HG03575 (cell line): Measurements from ENCODE around the gene SERINC5.

Source experiments
- ATAC-seq: cut with Tn5 transposase; IDR thresholded peaks from one replicate; pipeline ENCODE4 v1.9.1; 2021; ENCODE audit not compliant: unreplicated experiment, insufficient number of reproducible peaks, low FRiP score; ENCODE audit errors: extremely low read depth

The SERINC5 gene

GRCh38 chr5:80231693-80232092, 24.2 kb downstream of the SERINC5 start:
- ATAC-seq: no peak

DNA sequence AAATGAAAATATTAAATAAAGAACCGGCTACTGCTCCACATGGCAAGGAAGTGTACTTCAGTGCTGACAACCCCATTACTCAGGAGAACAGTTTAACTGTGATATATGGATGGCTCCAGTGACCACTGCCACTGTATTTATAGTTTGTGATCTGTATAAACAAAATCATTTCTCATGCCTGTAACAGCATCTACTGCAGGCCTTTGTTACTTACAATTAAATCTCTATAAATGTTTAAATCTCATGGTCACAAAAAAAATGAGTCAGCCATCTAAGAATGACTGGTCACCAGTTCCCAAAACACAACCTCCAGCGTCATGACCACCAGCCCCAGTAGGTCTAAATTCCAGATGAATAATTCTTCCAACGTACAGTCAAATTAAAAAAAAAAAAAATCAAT, 24.6 kb downstream of the SERINC5 start:
- no peak for ATAC-seq

- no peak for ATAC-seq
These were observed 25.4 kb downstream of the SERINC5 start for GRCh38 chr5:80230269-80230992.

DNA sequence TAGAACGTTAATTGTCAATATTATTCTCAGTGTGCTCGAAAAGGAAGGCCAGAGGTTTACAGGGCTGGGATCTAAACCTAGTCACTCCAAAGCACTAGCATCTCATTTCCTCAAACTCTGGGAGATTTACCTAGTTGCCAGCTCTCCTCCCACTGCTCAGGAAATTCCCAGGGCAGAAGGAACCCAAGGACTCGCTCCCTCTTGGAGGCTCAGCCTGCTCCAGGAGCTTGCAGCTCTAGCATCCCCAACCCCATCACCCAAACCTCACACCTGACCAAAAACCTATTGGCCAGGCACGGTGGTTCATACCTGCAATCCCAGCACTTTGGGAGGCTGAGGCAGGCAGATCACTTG, 26.0 kb downstream of the SERINC5 start:
- ATAC-seq: no peak

DNA sequence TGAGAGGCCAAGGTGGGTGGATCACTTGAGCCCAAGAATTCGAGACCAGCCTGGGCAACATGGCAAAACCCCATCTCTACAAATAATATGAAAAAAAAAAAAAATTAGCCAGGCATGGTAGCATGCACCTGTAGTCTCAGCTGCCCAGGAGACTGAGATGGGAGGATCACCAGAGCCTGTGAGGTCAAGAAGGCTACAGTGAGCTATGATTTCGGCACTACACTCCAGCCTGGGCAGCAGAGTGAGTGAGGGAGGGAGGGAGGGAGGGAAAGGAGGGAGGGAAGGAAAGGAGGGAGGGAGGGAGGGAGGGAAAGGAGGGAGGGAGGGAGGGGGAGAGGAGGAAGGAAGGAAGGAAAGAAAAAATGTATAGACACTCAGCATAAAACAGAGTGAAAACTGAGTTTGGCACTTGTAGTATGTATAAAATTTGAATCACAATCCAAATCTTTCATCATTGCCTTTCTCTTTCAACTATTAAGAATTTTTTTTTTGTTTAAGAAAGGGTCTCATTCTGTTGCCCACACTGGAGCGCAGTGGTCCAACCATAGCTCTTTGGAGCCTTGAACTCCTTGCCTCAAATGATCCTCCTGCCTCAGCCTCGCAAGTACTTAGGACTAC, 27.8 kb downstream of the SERINC5 start:
- no peak for ATAC-seq

GRCh38 chr5:80225934-80226326, 29.9 kb downstream of the SERINC5 start:
- no peak for ATAC-seq

GRCh38 chr5:80225189-80225933, 30.5 kb downstream of the SERINC5 start:
- no peak for ATAC-seq

- no peak for ATAC-seq
These were observed 32.3 kb downstream of the SERINC5 start for GRCh38 chr5:80223561-80223960.

DNA sequence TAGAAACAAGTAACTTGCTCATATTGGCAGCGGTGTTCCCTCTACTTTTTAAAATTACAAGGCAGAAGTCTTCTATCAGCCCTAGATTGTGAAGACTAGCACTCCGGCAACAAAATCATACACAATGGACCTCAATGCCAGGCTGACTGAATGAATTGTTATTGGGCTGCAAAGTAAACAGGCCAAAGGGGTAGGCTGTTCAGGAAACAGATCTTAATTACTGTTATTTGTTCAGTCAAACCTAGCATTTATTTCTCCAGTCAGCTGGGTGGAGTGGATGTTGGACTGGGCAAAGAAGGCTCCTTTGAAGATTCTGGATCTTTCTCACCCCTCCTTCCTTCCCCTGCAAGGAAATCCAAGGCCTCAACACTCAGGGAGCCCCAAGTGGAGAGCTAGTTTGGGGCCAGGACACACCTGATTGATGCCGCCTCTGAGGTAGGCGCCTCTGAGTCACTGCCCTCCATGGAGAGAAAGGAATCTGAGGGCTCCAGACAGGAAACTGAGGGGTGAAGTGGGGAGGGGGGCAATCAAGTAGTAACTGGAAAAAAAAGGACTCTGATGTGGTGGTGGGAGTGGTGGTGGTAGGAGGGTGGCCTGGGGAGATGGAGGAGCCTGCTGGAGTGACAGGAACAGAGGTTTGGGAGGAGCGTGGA, 35.5 kb downstream of the SERINC5 start:
- ATAC-seq: no peak

DNA sequence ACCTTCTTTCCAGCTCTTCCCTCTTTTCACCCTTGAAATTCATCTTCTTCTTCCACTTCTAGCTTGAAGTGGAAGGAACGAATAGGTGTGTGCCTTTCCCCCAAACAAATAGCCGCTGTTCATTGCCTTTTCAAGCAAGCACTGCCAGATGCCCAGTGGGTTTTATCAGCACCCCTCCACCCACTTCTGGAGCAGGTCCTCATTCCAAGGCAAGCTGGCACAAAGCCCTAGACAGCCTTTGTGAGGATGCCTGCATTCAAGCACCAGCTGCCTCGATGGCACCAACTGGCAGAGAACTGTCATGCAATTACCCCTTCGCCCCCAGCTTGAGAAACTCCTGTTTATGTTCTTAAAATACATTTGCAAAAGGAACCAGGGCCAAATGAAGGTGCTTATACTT, 36.5 kb downstream of the SERINC5 start:
- no peak for ATAC-seq

DNA sequence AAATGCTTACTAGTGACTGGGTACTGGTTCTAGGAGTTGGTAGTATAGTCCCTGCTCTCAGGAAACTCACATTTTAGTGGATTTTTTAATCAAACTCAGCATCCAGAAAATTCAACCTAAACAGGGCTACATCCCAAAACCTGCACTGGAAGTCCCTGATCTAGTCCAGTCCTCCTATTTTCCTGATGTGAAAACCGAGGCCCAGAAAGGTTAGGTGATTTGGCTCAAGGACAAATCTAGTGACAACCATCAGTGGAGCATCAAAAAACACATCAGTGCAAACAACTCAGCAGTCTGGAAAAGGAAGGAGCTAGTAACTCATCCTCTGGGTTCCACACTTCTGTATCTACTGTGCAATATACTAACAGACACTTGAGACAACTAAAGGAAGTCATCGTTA, 38.2 kb downstream of the SERINC5 start:
- ATAC-seq: no peak

DNA sequence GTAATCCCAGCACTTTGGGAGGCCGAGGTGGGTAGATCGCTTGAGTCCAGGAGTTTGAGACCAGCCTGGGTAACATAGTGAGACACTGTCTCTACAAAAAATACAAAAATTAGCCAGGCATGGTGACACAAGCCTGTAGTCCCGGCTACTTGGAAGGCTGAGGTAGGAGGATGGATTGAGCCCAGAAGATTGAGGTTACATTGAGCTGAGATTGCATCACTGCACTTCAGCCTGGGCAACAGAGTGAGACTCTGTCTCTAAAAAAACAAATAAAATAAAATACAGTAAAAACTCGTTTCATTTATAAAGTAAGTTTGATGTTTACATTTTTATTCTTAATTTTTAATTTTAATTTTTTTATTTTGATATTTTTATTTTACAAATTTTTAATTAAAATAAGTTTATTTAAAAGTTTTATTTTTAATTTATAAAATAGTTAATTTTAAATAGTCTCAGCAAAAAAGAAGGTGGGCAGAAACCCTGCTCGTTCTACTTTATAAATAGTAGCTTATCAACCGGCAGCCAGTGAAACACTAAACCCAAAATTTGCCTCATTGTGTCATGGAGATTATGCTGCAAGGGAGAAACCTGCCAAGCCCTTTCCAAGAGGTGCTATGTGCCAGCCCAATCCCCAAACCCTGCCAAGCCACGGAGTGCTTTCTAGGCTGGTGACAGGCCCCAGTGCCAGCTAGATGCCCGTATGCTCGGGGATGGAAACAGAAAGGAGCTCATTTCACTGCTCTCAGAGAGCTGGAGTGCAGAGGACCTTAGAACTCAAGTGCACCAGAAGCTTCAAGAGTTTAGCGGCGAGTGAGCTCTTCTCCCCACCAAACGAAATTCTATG, 38.9 kb downstream of the SERINC5 start:
- no peak for ATAC-seq

- no peak for ATAC-seq
These were observed 39.8 kb downstream of the SERINC5 start for GRCh38 chr5:80216096-80216495.

- no peak for ATAC-seq
These were observed 40.3 kb downstream of the SERINC5 start for GRCh38 chr5:80215523-80215922.

- no peak for ATAC-seq
These were observed 42.4 kb downstream of the SERINC5 start for GRCh38 chr5:80213466-80213865.

- no peak for ATAC-seq
These were observed 43.6 kb downstream of the SERINC5 start for GRCh38 chr5:80212171-80212667.

- no peak for ATAC-seq
These were observed 44.5 kb downstream of the SERINC5 start for GRCh38 chr5:80211327-80211726.

- no peak for ATAC-seq
These were observed 45.8 kb downstream of the SERINC5 start for GRCh38 chr5:80210014-80210413.

DNA sequence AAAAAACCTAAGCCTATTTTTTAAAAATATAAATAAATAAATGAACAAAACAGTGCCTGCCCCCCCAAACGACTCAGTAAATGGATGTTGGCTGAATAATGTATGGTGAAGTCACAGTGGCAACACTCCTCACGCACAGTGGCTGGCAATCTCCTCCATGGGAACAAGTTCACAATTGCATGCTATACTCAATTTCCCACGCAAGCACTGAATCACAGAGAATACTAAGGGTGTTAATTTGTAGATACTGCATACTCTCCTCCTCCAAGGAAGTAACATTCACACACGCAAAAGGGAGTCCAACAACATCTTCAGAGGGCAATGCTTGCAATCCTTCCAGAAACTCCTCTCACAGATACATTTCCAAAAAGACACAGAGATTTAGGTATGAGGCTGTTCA, 47.5 kb downstream of the SERINC5 start:
- no peak for ATAC-seq
